ENCODE measurements around the gene MTHFD2. TPM values are rescaled to one million over a fixed set of nuclear protein-coding genes. Genes with fewer than 3 reads are reported as not detected.

The MTHFD2 gene
- total RNA-seq, 1 experiment from 2014 or later: 470 TPM

GRCh38 chr2:74174909-74175308, 23.5 kb upstream of the MTHFD2 start:
- no peak overlapping the region for H3K27ac Mint-ChIP-seq (ENCODE audit: unreplicated experiment)
- DNase-seq: peak in 1 of 2 experiments; percentile 9
- Histone ChIP-seq H3K9me3 (no peaks in the 10 kb centered on the region; the same call in 1 of the 2 replicates), H3K4me1 (0 out of 2 replicates have a peak, but pooled peaks cover 4% of the 10 kb centered on the region), H3K4me3 (ENCODE audit: low read depth, low read length) (no peak overlapping the region), H3K36me3 (ENCODE audit: control insufficient read depth, insufficient read depth, low read length) (peaks cover 2% of the 10 kb centered on the region), H3K27me3 (replicated peaks; ENCODE audit: control insufficient read depth, insufficient read depth, low read length) (no peaks in the 10 kb centered on the region)
- no peak for TF ChIP-seq CTCF (IDR thresholded peaks at IDR 0.05; ENCODE audit: insufficient read depth in 1 of 2, low read depth in 1 of 2, low read length in 1 of 2, severe bottlenecking in 1 of 2, unreplicated experiment in 1 of 2)
- H3K4me3 Mint-ChIP-seq (ENCODE audit: unreplicated experiment): no peak overlapping the region
- H3K27me3 Mint-ChIP-seq (ENCODE audit: insufficient read depth, unreplicated experiment): no peaks in the 10 kb centered on the region
- no TSS peak for BruUV-seq (replicated peaks)
- POLR2A ChIA-PET: no interaction called here
- CTCF ChIA-PET: interaction anchor here (0.5 kb wide), 1 partner anchor 323 kb away, joined by 3 read pairs; no protein-coding TSS in a partner anchor
- H3K36me3 Mint-ChIP-seq (ENCODE audit: insufficient read depth, unreplicated experiment): peaks cover 58% of the 10 kb centered on the region
- no peaks in the 10 kb centered on the region for H3K4me1 Mint-ChIP-seq (ENCODE audit: low read depth, unreplicated experiment)
- intact Hi-C loops (cut with micrococcal nuclease; ENCODE audit: unreplicated experiment): no loop called here
- no peaks in the 10 kb centered on the region for H3K9me3 Mint-ChIP-seq (ENCODE audit: unreplicated experiment)

GRCh38 chr2:74177696-74178095, 20.7 kb upstream of the MTHFD2 start:
- DNase-seq: no peak
- Mint-ChIP-seq H3K27me3 (ENCODE audit: insufficient read depth, unreplicated experiment) (no peaks in the 10 kb centered on the region), H3K36me3 (ENCODE audit: insufficient read depth, unreplicated experiment) (peaks cover 30% of the 10 kb centered on the region), H3K9me3 (ENCODE audit: unreplicated experiment) (no peaks in the 10 kb centered on the region), H3K27ac (ENCODE audit: unreplicated experiment) (peak overlapping the region; percentile 46), H3K4me3 (ENCODE audit: unreplicated experiment) (peak overlapping the region; percentile 78), H3K4me1 (ENCODE audit: low read depth, unreplicated experiment) (no peaks in the 10 kb centered on the region)
- CTCF ChIA-PET: interaction anchor here (1.2 to 2.0 kb wide), 4 partner anchors 21 to 349 kb away, joined by 5 to 12 read pairs (median 8); partner anchors contain the start of genes BOLA3, MTHFD2 and STAMBP
- POLR2A ChIA-PET: interaction anchor here (1.4 to 1.8 kb wide), 4 partner anchors 21 to 349 kb away, joined by 6 to 23 read pairs (median 14); partner anchors contain the start of genes MTHFD2 and STAMBP
- TF ChIP-seq CTCF (IDR thresholded peaks at IDR 0.05; ENCODE audit: insufficient read depth in 1 of 2, low read depth in 1 of 2, low read length in 1 of 2, severe bottlenecking in 1 of 2, unreplicated experiment in 1 of 2): no peak
- Histone ChIP-seq H3K4me3 (ENCODE audit: low read depth, low read length) (peak overlapping the region; percentile 60), H3K9me3 (no peaks in the 10 kb centered on the region; the same call in 1 of the 2 replicates), H3K36me3 (ENCODE audit: control insufficient read depth, insufficient read depth, low read length) (no peaks in the 10 kb centered on the region), H3K4me1 (0 out of 2 replicates have a peak, but pooled peaks cover 4% of the 10 kb centered on the region), H3K27me3 (replicated peaks; ENCODE audit: control insufficient read depth, insufficient read depth, low read length) (no peaks in the 10 kb centered on the region)
- intact Hi-C loops (cut with micrococcal nuclease; ENCODE audit: unreplicated experiment): loop anchor here (1.0 to 2.0 kb wide), 2 partner anchors 21 to 29 kb away; partner anchors contain the start of gene MTHFD2
- BruUV-seq (replicated peaks): no TSS peak

- CTCF ChIA-PET: interaction anchor here (0.6 to 2.0 kb wide), 15 partner anchors 10 to 350 kb away, joined by 3 to 12 read pairs (median 4); partner anchors contain the start of genes BOLA3, MTHFD2 and STAMBP
- peak within 1 kb of the TSS; percentile 78 for H3K4me3 Mint-ChIP-seq (ENCODE audit: unreplicated experiment)
- H3K4me1 ChIP-seq: 0 out of 2 replicates have a peak, but pooled peaks cover 4% of the 10 kb centered on the region
- H3K27ac Mint-ChIP-seq (ENCODE audit: unreplicated experiment): peak within 1 kb of the TSS; percentile 46
- no TSS peak for BruUV-seq (replicated peaks)
- H3K4me3 ChIP-seq (ENCODE audit: low read depth, low read length): peak within 1 kb of the TSS; percentile 60
- DNase-seq: peak; percentile 99 to 100
- intact Hi-C loops (cut with micrococcal nuclease; ENCODE audit: unreplicated experiment): loop anchor here (1.0 to 2.0 kb wide), 2 partner anchors 20 to 30 kb away; partner anchors contain the start of gene MTHFD2
- H3K36me3 ChIP-seq (ENCODE audit: control insufficient read depth, insufficient read depth, low read length): no peaks in the 10 kb centered on the region
- no peaks in the 10 kb centered on the region; the same call in 1 of the 2 replicates for H3K9me3 ChIP-seq
- H3K4me1 Mint-ChIP-seq (ENCODE audit: low read depth, unreplicated experiment): no peaks in the 10 kb centered on the region
- H3K36me3 Mint-ChIP-seq (ENCODE audit: insufficient read depth, unreplicated experiment): peaks cover 24% of the 10 kb centered on the region
- H3K27me3 Mint-ChIP-seq (ENCODE audit: insufficient read depth, unreplicated experiment): no peaks in the 10 kb centered on the region
- no peak for TF ChIP-seq CTCF (IDR thresholded peaks at IDR 0.05; ENCODE audit: insufficient read depth in 1 of 2, low read depth in 1 of 2, low read length in 1 of 2, severe bottlenecking in 1 of 2, unreplicated experiment in 1 of 2)
- H3K9me3 Mint-ChIP-seq (ENCODE audit: unreplicated experiment): no peaks in the 10 kb centered on the region
- no peaks in the 10 kb centered on the region for H3K27me3 ChIP-seq (replicated peaks; ENCODE audit: control insufficient read depth, insufficient read depth, low read length)
- POLR2A ChIA-PET: interaction anchor here (0.5 to 1.8 kb wide), 13 partner anchors 13 to 350 kb away, joined by 3 to 23 read pairs (median 6); partner anchors contain the start of genes BOLA3, MTHFD2 and STAMBP
Measured at GRCh38 chr2:74178211-74179062, 20.0 kb upstream of the MTHFD2 start, which contains the start of gene MOB1A. Gene MOB1A, minus strand, starts transcription at chr2:74178879. Its CDS starts 205 bp downstream, at chr2:74178674.

Data from Caco-2 (cell line).